ENCODE results near the gene SPOCK2. TPM values are rescaled to one million over a fixed set of nuclear protein-coding genes. Genes with fewer than 3 reads are reported as not detected.

The SPOCK2 gene
- total RNA-seq, 1 donor from 2014 or later: 27.8 TPM

DNA sequence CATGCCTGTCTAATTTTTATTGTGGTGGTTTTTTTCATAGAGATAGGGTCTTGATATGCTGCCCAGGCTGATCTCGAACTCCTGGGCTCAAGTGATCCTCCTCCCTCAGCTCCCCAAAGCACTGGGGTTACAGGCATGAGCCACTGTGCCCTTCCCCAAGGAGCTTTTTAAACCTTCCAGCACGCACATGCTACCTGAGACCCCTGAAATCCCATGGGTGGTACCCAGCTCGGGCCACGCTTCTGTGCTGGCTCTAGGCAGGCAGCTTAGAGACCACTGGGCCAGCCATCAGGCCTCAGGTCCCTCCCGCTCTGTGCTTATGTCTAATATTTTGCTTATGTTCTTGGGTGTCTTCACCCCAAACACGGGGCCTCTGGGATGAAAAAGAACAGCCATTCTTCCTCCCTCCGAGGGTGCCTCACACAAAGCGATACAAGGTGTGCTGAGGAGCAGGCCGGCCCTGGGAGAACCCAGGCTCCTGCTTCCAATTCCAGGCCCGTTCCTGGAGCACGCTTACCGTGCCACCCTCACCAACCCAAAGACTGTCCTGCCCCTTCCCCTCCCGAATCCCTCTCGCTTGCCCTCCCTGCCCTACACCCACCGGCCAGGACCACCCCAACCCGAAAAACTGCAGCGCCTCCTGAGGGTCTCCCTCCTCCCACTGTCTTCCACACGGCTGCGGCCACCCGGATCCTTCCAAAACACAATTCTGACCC, 10.9 kb downstream of the SPOCK2 start:
- ChIA-PET POLR2A (interaction anchor here (2.6 kb wide), 1 partner anchor 11 kb away, joined by 12 read pairs; the partner anchor contains the start of gene SPOCK2), CTCF (interaction anchor here (4.4 kb wide), 1 partner anchor 29 kb away, joined by 19 read pairs; no protein-coding TSS in a partner anchor)
- Mint-ChIP-seq H3K27me3 (no peaks in the 10 kb centered on the region), H3K9me3 (no peaks in the 10 kb centered on the region), H3K27ac (peak overlapping the region; percentile 61), H3K4me3 (no peak overlapping the region), H3K4me1 (peaks cover 72% of the 10 kb centered on the region), H3K36me3 (ENCODE audit: low read depth) (peaks cover 18% of the 10 kb centered on the region)
- no peak for ATAC-seq (ENCODE audit: low read depth)
- no peak for TF ChIP-seq CTCF (IDR thresholded peaks at IDR 0.05)
- DNase-seq: no peak
- intact Hi-C loops (cut with micrococcal nuclease): no loop called here

GRCh38 chr10:72076756-72077155, 11.6 kb downstream of the SPOCK2 start:
- ChIA-PET CTCF (interaction anchor here (0.9 to 4.4 kb wide), 2 partner anchors 29 to 261 kb away, joined by 4 to 19 read pairs; no protein-coding TSS in a partner anchor), POLR2A (interaction anchor here (0.6 to 2.6 kb wide), 2 partner anchors 11 to 253 kb away, joined by 3 to 12 read pairs; partner anchors contain the start of gene SPOCK2)
- no peak for TF ChIP-seq CTCF (IDR thresholded peaks at IDR 0.05)
- no peak for DNase-seq
- Mint-ChIP-seq H3K27me3 (no peaks in the 10 kb centered on the region), H3K9me3 (no peaks in the 10 kb centered on the region), H3K36me3 (ENCODE audit: low read depth) (peaks cover 25% of the 10 kb centered on the region), H3K4me1 (peaks cover 67% of the 10 kb centered on the region), H3K27ac (no peak overlapping the region), H3K4me3 (no peak overlapping the region)
- no peak for ATAC-seq (ENCODE audit: low read depth)
- intact Hi-C loops (cut with micrococcal nuclease): no loop called here

GRCh38 chr10:72075376-72076115, 12.8 kb downstream of the SPOCK2 start:
- Mint-ChIP-seq H3K36me3 (ENCODE audit: low read depth) (peaks cover 33% of the 10 kb centered on the region), H3K9me3 (no peaks in the 10 kb centered on the region), H3K27me3 (no peaks in the 10 kb centered on the region), H3K27ac (peak overlapping the region; percentile 44), H3K4me1 (peaks cover 55% of the 10 kb centered on the region), H3K4me3 (no peak overlapping the region)
- DNase-seq (no peak), ATAC-seq (ENCODE audit: low read depth) (no peak)
- TF ChIP-seq CTCF (IDR thresholded peaks at IDR 0.05): no peak
- intact Hi-C loops (cut with micrococcal nuclease): no loop called here
- ChIA-PET POLR2A (interaction anchor here (0.6 to 2.6 kb wide), 2 partner anchors 12 to 1056 kb away, joined by 3 to 12 read pairs; partner anchors contain the start of gene SPOCK2), CTCF (interaction anchor here (4.4 kb wide), 1 partner anchor 27 kb away, joined by 19 read pairs; no protein-coding TSS in a partner anchor)

DNA sequence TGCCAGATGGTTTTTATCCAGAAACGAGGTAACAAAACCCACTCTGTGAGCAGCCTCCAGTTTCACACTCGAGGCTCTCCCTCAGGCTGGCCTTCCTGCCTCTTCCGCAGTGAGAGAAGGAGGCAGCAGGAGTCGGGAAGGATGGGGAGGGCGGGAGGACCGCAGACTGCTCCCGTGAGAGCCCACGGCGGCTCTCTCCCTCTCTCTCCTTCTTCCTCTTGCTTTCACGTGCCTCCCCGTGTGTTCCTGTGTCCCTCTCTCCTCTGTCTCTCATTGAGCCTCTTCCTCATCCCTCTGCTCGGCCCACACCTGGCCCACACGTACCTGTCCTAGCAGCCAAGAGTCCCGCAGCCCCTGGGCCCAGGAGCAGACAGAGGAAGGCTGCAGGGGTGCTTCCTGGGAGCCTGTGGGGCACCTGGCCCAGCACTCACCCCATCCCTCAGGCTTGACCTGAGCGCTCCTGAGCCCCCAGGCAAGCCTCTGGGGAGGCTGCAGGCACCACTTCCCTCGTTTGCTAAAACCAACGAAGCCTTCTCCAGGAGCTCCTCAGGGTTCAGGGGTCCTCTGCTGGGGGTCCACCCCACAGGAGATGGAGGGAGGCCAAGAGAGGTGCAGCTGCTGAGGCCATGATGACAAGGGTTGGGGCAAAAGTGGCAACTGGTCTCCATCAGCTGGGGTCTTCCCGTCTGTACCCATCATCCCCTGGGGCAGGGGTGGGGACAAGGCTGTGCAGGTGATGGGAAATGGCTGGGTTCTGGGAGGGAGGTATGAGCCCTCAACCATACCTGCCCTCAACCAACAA, 13.6 kb downstream of the SPOCK2 start:
- intact Hi-C loops (cut with micrococcal nuclease): no loop called here
- Mint-ChIP-seq H3K9me3 (no peaks in the 10 kb centered on the region), H3K27ac (peak overlapping the region; percentile 68), H3K4me1 (peaks cover 47% of the 10 kb centered on the region), H3K27me3 (no peaks in the 10 kb centered on the region), H3K36me3 (ENCODE audit: low read depth) (peaks cover 38% of the 10 kb centered on the region), H3K4me3 (no peak overlapping the region)
- no peak for ATAC-seq (ENCODE audit: low read depth)
- no peak for TF ChIP-seq CTCF (IDR thresholded peaks at IDR 0.05)
- no peak for DNase-seq
- CTCF ChIA-PET: no interaction called here
- POLR2A ChIA-PET: interaction anchor here (2.6 kb wide), 1 partner anchor 13 kb away, joined by 12 read pairs; the partner anchor contains the start of gene SPOCK2

All from activated B cell treated with CpG ODN at 0.5 μM for 24 hours (primary cell).